IMR-90 (cell line): Measurements from ENCODE around the gene UNK. TPM values are rescaled to one million over a fixed set of nuclear protein-coding genes. Genes with fewer than 3 reads are reported as not detected.

Source experiments
- ATAC-seq: fragments of 200-7000 bp; cut with Tn5 transposase; 2 replicates; pipeline ENCODE4 v1.9.1; 2020; ENCODE audit warnings: low read depth, mild to moderate bottlenecking, moderate library complexity
- BruUV-seq: library from RNA; stranded (reverse); fragments of 400-500 nt; replicated peaks from 2 replicates; lab custom pipeline; 2021; lab: Mats Ljungman, UMichigan
- CTCF ChIA-PET: fragments of 300-600 bp; formaldehyde crosslinking; extraction: SDS; loops from one replicate; lab custom pipeline; 2021; ENCODE audit warnings: antibody characterized with exemption; lab: Yijun Ruan, JAX
- POLR2A ChIA-PET: fragments of 300-600 bp; sonication (Branson Sonifier 250); formaldehyde crosslinking; loops from one replicate; lab custom pipeline; 2022; ENCODE audit warnings: antibody characterized with exemption; ENCODE audit not compliant: unreplicated experiment; lab: Charles Lee
- DNase-seq: peaks from one replicate; pipeline ENCODE4 v3.0.0; 2013
- H2AFZ ChIP-seq: replicated peaks from 2 replicates; pipeline ENCODE3; 2013; ENCODE audit warnings: low read length, mild to moderate bottlenecking; ENCODE audit not compliant: poor library complexity
- H2AK5ac ChIP-seq: 2 replicates; pipeline ENCODE4 v1.6.1; 2013; ENCODE audit warnings: low read depth, low read length, inconsistent platforms
- H2AK9ac ChIP-seq: replicated peaks from 2 replicates; pipeline ENCODE3; 2013; ENCODE audit warnings: mild to moderate bottlenecking, low read depth, low read length, moderate library complexity; ENCODE audit not compliant: poor library complexity
- H2BK120ac ChIP-seq: 2 replicates; pipeline ENCODE4 v1.6.1; 2013; ENCODE audit warnings: low read depth, low read length, inconsistent platforms
- H2BK15ac ChIP-seq: 3 replicates; pipeline ENCODE4 v1.6.1; 2013; ENCODE audit warnings: low read depth, low read length, inconsistent platforms
- H2BK20ac ChIP-seq: 2 replicates; pipeline ENCODE4 v1.6.1; 2013; ENCODE audit warnings: low read depth, mild to moderate bottlenecking, inconsistent platforms, low read length, moderate library complexity
- H2BK5ac ChIP-seq: 2 replicates; pipeline ENCODE4 v1.6.1; 2013; ENCODE audit warnings: mild to moderate bottlenecking, low read depth, low read length, inconsistent platforms; ENCODE audit not compliant: poor library complexity, severe bottlenecking
- H3K14ac ChIP-seq: replicated peaks from 2 replicates; pipeline ENCODE4 v1.6.1; 2013; ENCODE audit warnings: low read depth, low read length, inconsistent platforms
- H3K18ac ChIP-seq: 2 replicates; pipeline ENCODE4 v1.6.1; 2013; ENCODE audit warnings: low read depth, low read length, control low read depth
- H3K23ac ChIP-seq: 2 replicates; pipeline ENCODE4 v1.6.1; 2013; ENCODE audit warnings: low read depth, low read length, inconsistent platforms
- H3K27ac ChIP-seq: 2 replicates; pipeline ENCODE4 v1.5.1; 2013; ENCODE audit warnings: mild to moderate bottlenecking, control low read depth, low read length; ENCODE audit not compliant: insufficient read depth
- H3K27me3 ChIP-seq: 2 replicates; pipeline ENCODE4 v1.6.1; 2013; ENCODE audit warnings: low read length; ENCODE audit not compliant: control insufficient read depth, insufficient read depth
- H3K36me3 ChIP-seq: 2 replicates; pipeline ENCODE4 v1.6.1; 2013; ENCODE audit warnings: low read length, mixed read lengths; ENCODE audit not compliant: control insufficient read depth, insufficient read depth
- H3K4ac ChIP-seq: 2 replicates; pipeline ENCODE4 v1.6.1; 2013; ENCODE audit warnings: low read depth, low read length, inconsistent platforms
- H3K4me1 ChIP-seq: 2 replicates; pipeline ENCODE4 v1.6.1; 2013; ENCODE audit warnings: low read length, mixed read lengths; ENCODE audit not compliant: control insufficient read depth, insufficient read depth
- H3K4me2 ChIP-seq: 2 replicates; pipeline ENCODE4 v1.6.1; 2013; ENCODE audit warnings: low read depth, mild to moderate bottlenecking, control low read depth, low read length, moderate library complexity
- H3K4me3 ChIP-seq: 2 replicates; pipeline ENCODE4 v1.5.1; 2013; ENCODE audit warnings: low read depth, mild to moderate bottlenecking, control low read depth, low read length, moderate library complexity; ENCODE audit not compliant: insufficient read depth
- H3K56ac ChIP-seq: 2 replicates; pipeline ENCODE4 v1.6.1; 2013; ENCODE audit warnings: low read length, inconsistent platforms; ENCODE audit not compliant: insufficient read depth; ENCODE audit errors: extremely low read depth
- H3K79me1 ChIP-seq, 2 experiments: 2 replicates each; pipeline ENCODE4 v1.6.1; 2013; ENCODE audit warnings: low read length in 2 of 2, inconsistent platforms in 1 of 2, low read depth in 1 of 2
- H3K9ac ChIP-seq: 2 replicates; pipeline ENCODE4 v1.6.1; 2013; ENCODE audit warnings: low read depth, low read length, control low read depth
- H3K9me1 ChIP-seq: 2 replicates; pipeline ENCODE4 v1.6.1; 2013; ENCODE audit warnings: low read length, inconsistent platforms; ENCODE audit not compliant: insufficient read depth
- H3K9me3 ChIP-seq: 2 replicates; pipeline ENCODE4 v1.6.1; 2013; ENCODE audit warnings: low read length; ENCODE audit not compliant: control insufficient read depth, insufficient read depth
- H4K20me1 ChIP-seq: 2 replicates; pipeline ENCODE4 v1.6.1; 2013; ENCODE audit warnings: low read length, inconsistent platforms; ENCODE audit not compliant: insufficient read depth
- H4K5ac ChIP-seq: 2 replicates; pipeline ENCODE4 v1.6.1; 2013; ENCODE audit warnings: mild to moderate bottlenecking, low read depth, low read length, control low read depth
- H4K8ac ChIP-seq, 2 experiments: 2 replicates each; pipeline ENCODE4 v1.6.1; 2013; ENCODE audit warnings: low read depth in 2 of 2, low read length in 2 of 2, control low read depth in 1 of 2, inconsistent platforms in 1 of 2
- H4K91ac ChIP-seq: 2 replicates; pipeline ENCODE4 v1.6.1; 2013; ENCODE audit warnings: low read depth, low read length, inconsistent platforms; ENCODE audit not compliant: insufficient read depth
- NFE2L2 ChIP-seq: fragments of 150-350 bp; IDR thresholded peaks from 2 replicates; pipeline ENCODE4 v1.6.1; 2016; ENCODE audit warnings: low read depth, mild to moderate bottlenecking, low read length
- SMC3 ChIP-seq: fragments of 150-350 bp; IDR thresholded peaks from 2 replicates; pipeline ENCODE4 v1.6.1; 2016; ENCODE audit warnings: low read depth, mild to moderate bottlenecking, antibody characterized with exemption, low read length, moderate library complexity
- WGBS, 2 experiments: methylation state at CpG; one replicate each; pipeline versions ENCODE4 v1.1.5 to v1.1.7; 2013; ENCODE audit warnings: missing lambda C conversion rate in 2 of 2; ENCODE audit not compliant: insufficient read length in 1 of 2; ENCODE audit errors: extremely low coverage in 2 of 2; 5-methylcytosine and 5-hydroxymethylcytosine counted together
- dilution Hi-C: fragments of 300-500 bp; cut with HindIII; formaldehyde crosslinking; loops from one replicate; pipeline ENCODE4 v1.14.3; 2018; ENCODE audit warnings: low sequenced_read_pairs; ENCODE audit not compliant: unreplicated experiment
- in situ Hi-C: fragments of 300-500 bp; cut with MboI; formaldehyde crosslinking; loops from 3 replicates; pipeline ENCODE4 v1.14.3; 2019; ENCODE audit warnings: low sequenced_read_pairs, inconsistent platforms, mixed read lengths
- intact Hi-C: fragments of 100-400 bp; cut with micrococcal nuclease; formaldehyde crosslinking; loops from 2 replicates; pipeline ENCODE4 v1.10.0; 2022
- polyA plus RNA-seq, 3 experiments: library from polyadenylated mRNA; depleted of rRNA; stranded (reverse); fragments of >200 nt; gene quantifications; 2 replicates each; pipeline ENCODE4 v1.2.3, GENCODE V29; 2012; ENCODE audit warnings: low replicate concordance in 1 of 3
- total RNA-seq: library from RNA; depleted of rRNA; stranded (reverse); fragments of >200 nt; gene quantifications from 2 replicates; pipeline ENCODE4 v1.2.3, GENCODE V29; 2012

UNK gene
- total and polyA plus RNA-seq, 2 of the 4 experiments (the other 2 are of a cell fraction): 15.4 to 17.3 TPM

GRCh38 chr17:75771334-75772281, 13.0 kb upstream of the UNK start:
- no peaks in the 10 kb centered on the region for H3K4me1 ChIP-seq
- no peak overlapping the region for H3K4ac ChIP-seq
- H4K20me1 ChIP-seq: peaks cover 25% of the 10 kb centered on the region
- H2AK5ac ChIP-seq: no peak overlapping the region
- 81% methylated on average over 5 of the region's 17 CpGs; no CpG with 5 or more reads in 1 of the 2 experiments for WGBS, 2 experiments
- no peaks in the 10 kb centered on the region for H3K27me3 ChIP-seq
- no peak overlapping the region for H3K4me3 ChIP-seq
- H2BK5ac ChIP-seq: no peak overlapping the region
- in situ Hi-C loops (no loop called here), dilution Hi-C loops (no loop called here), intact Hi-C loops (no loop called here)
- no peak overlapping the region for H4K8ac ChIP-seq
- H2BK120ac ChIP-seq: no peak overlapping the region
- no peak overlapping the region for H2AK9ac ChIP-seq
- H4K91ac ChIP-seq: no peak overlapping the region
- no TSS peak for BruUV-seq
- peaks cover 7% of the 10 kb centered on the region for H3K36me3 ChIP-seq
- no peak overlapping the region for H3K56ac ChIP-seq
- ATAC-seq (no peak), DNase-seq (peak; percentile 25)
- H3K27ac ChIP-seq: no peak overlapping the region
- H3K9me1 ChIP-seq: peaks cover 12% of the 10 kb centered on the region
- no peak overlapping the region for H3K14ac ChIP-seq
- no peak overlapping the region for H2BK15ac ChIP-seq
- POLR2A ChIA-PET: no interaction called here
- TF ChIP-seq SMC3 (peak; percentile 8; the same call in 1 of the 2 replicates), NFE2L2 (no peak)
- H3K79me1 ChIP-seq: peaks cover 2 to 13% of the 10 kb centered on the region in 2 experiments; a peak in 3 of 4 replicates
- no peaks in the 10 kb centered on the region for H3K9me3 ChIP-seq
- H3K4me2 ChIP-seq: no peak overlapping the region
- CTCF ChIA-PET: interaction anchor here (0.6 kb wide), 1 partner anchor 10 kb away, joined by 6 read pairs; no protein-coding TSS in a partner anchor
- no peak overlapping the region for H3K18ac ChIP-seq
- peak overlapping the region; percentile 35 for H2AFZ ChIP-seq
- H3K9ac ChIP-seq: no peak overlapping the region
- H2BK20ac ChIP-seq: no peak overlapping the region
- no peak overlapping the region for H3K23ac ChIP-seq
- H4K5ac ChIP-seq: no peak overlapping the region
